K562 (cell line): ENCODE results near the gene GRP. TPM values are rescaled to one million over a fixed set of nuclear protein-coding genes. Genes with fewer than 3 reads are reported as not detected.

Experiments used
- ARID1B ChIP-seq: fragments of 450-650 bp; IDR thresholded peaks from 2 replicates; pipeline ENCODE4 v1.6.1; 2016; ENCODE audit warnings: antibody characterized with exemption, mild to moderate bottlenecking, inconsistent platforms
- ASH1L ChIP-seq: fragments of 450-650 bp; IDR thresholded peaks from 2 replicates; pipeline ENCODE4 v1.6.1; 2018; ENCODE audit warnings: borderline replicate concordance, mild to moderate bottlenecking, low read depth; ENCODE audit not compliant: partially characterized antibody
- BCLAF1 ChIP-seq, 2 experiments: fragments of 450-650 bp in 1 of 2; IDR thresholded peaks; 2 replicates each; pipeline ENCODE4 v1.6.1; 2011 to 2017; ENCODE audit warnings: low read depth in 2 of 2, antibody characterized with exemption in 1 of 2, borderline replicate concordance in 1 of 2, low read length in 1 of 2, mild to moderate bottlenecking in 1 of 2, mixed read lengths in 1 of 2; ENCODE audit not compliant: control insufficient read depth in 1 of 2
- CBFA2T2 ChIP-seq: fragments of 450-650 bp; conservative IDR thresholded peaks from 2 replicates; pipeline ENCODE4 v1.6.1; 2017; ENCODE audit warnings: mild to moderate bottlenecking
- CBFA2T3 ChIP-seq: fragments of 450-650 bp; IDR thresholded peaks from 2 replicates; pipeline ENCODE4 v1.6.1; 2017
- ETV6 ChIP-seq, 3 experiments: fragments of 150-350 bp in 1 of 3; sonication (generic) in 1 of 3; formaldehyde crosslinking in 1 of 3; IDR thresholded peaks; 2 replicates each; pipeline versions ENCODE4 v1.6.1 to v1.8.0; 2014 to 2022; ENCODE audit warnings: borderline replicate concordance in 2 of 3, low read depth in 2 of 3, antibody characterized with exemption in 1 of 3, low read length in 1 of 3, mild to moderate bottlenecking in 1 of 3, missing genetic modification reagents in 1 of 3
- FOXK1 ChIP-seq: sonication (generic); formaldehyde crosslinking; IDR thresholded peaks from 2 replicates; pipeline ENCODE4 v1.8.0; 2022; ENCODE audit warnings: missing genetic modification reagents, mild to moderate bottlenecking, borderline replicate concordance
- FOXO4 ChIP-seq: fragments of 450-650 bp; formaldehyde crosslinking; IDR thresholded peaks from 2 replicates; pipeline ENCODE4 v1.4.0; 2020; ENCODE audit warnings: mild to moderate bottlenecking, moderate library complexity
- MAFG ChIP-seq: fragments of 450-650 bp; conservative IDR thresholded peaks from 2 replicates; pipeline ENCODE4 v1.6.1; 2016; ENCODE audit warnings: missing genetic modification characterization, missing compliant biosample characterization
- NCOA1 ChIP-seq: fragments of 450-650 bp; IDR thresholded peaks from 2 replicates; pipeline ENCODE4 v1.6.1; 2016; ENCODE audit warnings: low read depth
- NR2F6 ChIP-seq: fragments of 450-650 bp; formaldehyde crosslinking; IDR thresholded peaks from 2 replicates; pipeline ENCODE4 v1.4.0; 2020; ENCODE audit warnings: mild to moderate bottlenecking
- PHF20 ChIP-seq: fragments of 450-650 bp; IDR thresholded peaks from 2 replicates; pipeline ENCODE4 v1.6.1; 2018; ENCODE audit not compliant: partially characterized antibody
- POLR3A ChIP-seq: IDR thresholded peaks from 2 replicates; pipeline ENCODE4 v1.6.1; 2011; ENCODE audit warnings: borderline replicate concordance, mild to moderate bottlenecking, moderate library complexity; ENCODE audit not compliant: insufficient read length, insufficient read depth; ENCODE audit errors: extremely low read depth
- PRDM10 ChIP-seq: fragments of 450-650 bp; IDR thresholded peaks from 2 replicates; pipeline ENCODE4 v1.6.1; 2018; ENCODE audit not compliant: partially characterized antibody
- RBM22 ChIP-seq: fragments of 200-400 bp; formaldehyde crosslinking; IDR thresholded peaks from 2 replicates; pipeline ENCODE4 v1.6.1; 2018; ENCODE audit warnings: low read length, low read depth; ENCODE audit not compliant: poor library complexity, severe bottlenecking
- TAF1 ChIP-seq: IDR thresholded peaks from 2 replicates; pipeline ENCODE4 v1.6.1; 2011; ENCODE audit warnings: mild to moderate bottlenecking, low read length, moderate library complexity; ENCODE audit not compliant: insufficient read depth, control insufficient read depth, severe bottlenecking; ENCODE audit errors: extremely low read depth
- TAL1 ChIP-seq: fragments of 450-650 bp; IDR thresholded peaks from 2 replicates; pipeline ENCODE4 v1.6.1; 2016; ENCODE audit warnings: mild to moderate bottlenecking
- TCF3 ChIP-seq: sonication (generic); formaldehyde crosslinking; IDR thresholded peaks from 2 replicates; pipeline ENCODE4 v1.4.0; 2020; ENCODE audit warnings: mild to moderate bottlenecking, missing genetic modification reagents
- TEAD4 ChIP-seq, 2 experiments: sonication (generic) in 1 of 2; formaldehyde crosslinking in 1 of 2; IDR thresholded peaks; 2 replicates each; pipeline versions ENCODE4 v1.6.1 to v1.8.0; 2012 to 2022; ENCODE audit warnings: borderline replicate concordance in 1 of 2, inconsistent platforms in 1 of 2, low read length in 1 of 2, mild to moderate bottlenecking in 1 of 2, missing genetic modification reagents in 1 of 2
- ZFPM2 ChIP-seq: fragments of 250-450 bp; sonication (Bioruptor Pico); IDR thresholded peaks from 2 replicates; pipeline ENCODE4 v1.5.1; 2022; ENCODE audit warnings: mild to moderate bottlenecking
- polyA plus RNA-seq, 8 experiments: library from polyadenylated mRNA; depleted of rRNA in 4 of 8; stranded (reverse) in 5 of 8; unstranded in 3 of 8; fragments of >200 nt; fragmentation: Nextera tagmentation in 2 of 8; fragmentation: Illumina TruSeq in 1 of 8; extraction: Ambion mirVana in 2 of 8; extraction: Trizol in 1 of 8; gene quantifications; 2 replicates each; pipeline versions ENCODE4 v1.2.1 to v1.2.3, GENCODE V29; 2011 to 2014; ENCODE audit warnings: inconsistent platforms in 1 of 8, missing spikeins in 1 of 8
- total RNA-seq, 7 experiments: library from RNA; depleted of rRNA in 6 of 7; stranded (reverse); fragments of >200 nt in 6 of 7; fragmentation: Illumina TruSeq in 2 of 7; extraction: Trizol in 2 of 7; gene quantifications; 2 replicates each; pipeline versions ENCODE4 v1.2.1 to v1.2.3, GENCODE V29; 2011 to 2021; ENCODE audit warnings: low replicate concordance in 1 of 7

The GRP gene
- total and polyA plus RNA-seq, 9 of the 15 experiments (the other 6 are each of a cell fraction or from before 2014, with no cell fraction given): 0.07 TPM; not detected in 8

- TF ChIP-seq PRDM10: peak; percentile 65
- no peak for TF ChIP-seq FOXK1
- TF ChIP-seq BCLAF1 (IDR thresholded peaks at IDR 0.05; ENCODE audit: borderline replicate concordance in 1 of 2, control insufficient read depth in 1 of 2, low read depth in 2 of 2, low read length in 1 of 2): no peak
- TF ChIP-seq CBFA2T2: peak; percentile 65
- no peak for TF ChIP-seq ZFPM2
- TF ChIP-seq RBM22: no peak
- TF ChIP-seq ETV6 (IDR thresholded peaks at IDR 0.05; ENCODE audit: borderline replicate concordance in 1 of 2, low read depth in 2 of 2, low read length in 1 of 2): no peak
- TF ChIP-seq ETV6 (CRISPR knock-in tag; IDR thresholded peaks at IDR 0.05; ENCODE audit: borderline replicate concordance): no peak
- peak; percentile 38 for TF ChIP-seq POLR3A
- TF ChIP-seq NR2F6 (CRISPR knock-in tag): no peak
- no peak for TF ChIP-seq FOXO4 (CRISPR knock-in tag)
- peak; percentile 63 for TF ChIP-seq TAL1
- no peak for TF ChIP-seq ASH1L
- no peak for TF ChIP-seq NCOA1
- TF ChIP-seq MAFG: 0 out of 2 replicates have a peak, but pooled peaks have one; percentile 11
- TF ChIP-seq CBFA2T3: peak; percentile 72
- no peak for TF ChIP-seq TAF1
- TF ChIP-seq ARID1B: peak; percentile 50; the same call in 1 of the 2 replicates
- TF ChIP-seq PHF20: no peak
- TF ChIP-seq TCF3 (CRISPR knock-in tag): peak; percentile 54
- peak; percentile 54 for TF ChIP-seq TEAD4 (IDR thresholded peaks at IDR 0.05; ENCODE audit: low read length)
- no peak for TF ChIP-seq TEAD4 (CRISPR knock-in tag; IDR thresholded peaks at IDR 0.05; ENCODE audit: borderline replicate concordance)
Observed at GRCh38 chr18:59239642-59240041, 19.7 kb downstream of the GRP start (continued).
